Neural progenitor cell (in vitro differentiated cells): ENCODE results near the gene KCNQ1. TPM values are rescaled to one million over a fixed set of nuclear protein-coding genes. Genes with fewer than 3 reads are reported as not detected.
A peak's percentile ranks its signal among the peaks of the same experiment; 100 is the strongest.

Experiments
- DNase-seq: peaks from one replicate; pipeline ENCODE4 v3.0.0-alpha.2; 2016; ENCODE audit warnings: low spot score
- H2AFZ ChIP-seq: fragments of 200-600 bp; sonication (generic); replicated peaks from 2 replicates; pipeline ENCODE4 v1.6.1; 2016; ENCODE audit warnings: antibody characterized with exemption
- H3F3A ChIP-seq: fragments of 200-600 bp; sonication (generic); 2 replicates; pipeline ENCODE4 v1.6.1; 2016; ENCODE audit warnings: antibody characterized with exemption, low read depth
- H3K27ac ChIP-seq: fragments of 200-600 bp; sonication (generic); 2 replicates; pipeline ENCODE4 v1.5.1; 2016; ENCODE audit warnings: mild to moderate bottlenecking
- H3K27me3 ChIP-seq: fragments of 200-600 bp; sonication (generic); 2 replicates; pipeline ENCODE4 v1.6.1; 2016; ENCODE audit warnings: mild to moderate bottlenecking, moderate library complexity
- H3K36me3 ChIP-seq: fragments of 200-600 bp; sonication (generic); 2 replicates; pipeline ENCODE4 v1.5.1; 2016
- H3K4me1 ChIP-seq: fragments of 200-600 bp; sonication (generic); 2 replicates; pipeline ENCODE4 v1.6.1; 2016; ENCODE audit warnings: mixed run types
- H3K4me2 ChIP-seq: fragments of 200-600 bp; sonication (generic); 2 replicates; pipeline ENCODE4 v1.6.1; 2016
- H3K4me3 ChIP-seq: fragments of 200-600 bp; sonication (generic); 2 replicates; pipeline ENCODE4 v1.5.1; 2016
- H3K79me2 ChIP-seq: fragments of 200-600 bp; sonication (generic); 2 replicates; pipeline ENCODE4 v1.6.1; 2016; ENCODE audit warnings: low read depth
- H3K9ac ChIP-seq: fragments of 200-600 bp; sonication (generic); 2 replicates; pipeline ENCODE4 v1.6.1; 2016
- H3K9me3 ChIP-seq: fragments of 200-600 bp; sonication (generic); 2 replicates; pipeline ENCODE4 v1.5.1; 2016; ENCODE audit warnings: low read depth
- H4K20me1 ChIP-seq: fragments of 200-600 bp; sonication (generic); 2 replicates; pipeline ENCODE4 v1.6.1; 2016; ENCODE audit warnings: low read depth
- H3K27ac Mint-ChIP-seq: 3 replicates; pipeline ENCODE4 v1.8.0; 2021; ENCODE audit warnings: mixed read lengths
- H3K27me3 Mint-ChIP-seq: 2 replicates; pipeline ENCODE4 v1.8.0; 2022; ENCODE audit warnings: low read depth, mild to moderate bottlenecking, inconsistent platforms, moderate library complexity, mixed read lengths; ENCODE audit not compliant: insufficient read depth
- H3K36me3 Mint-ChIP-seq: 3 replicates; pipeline ENCODE4 v1.8.0; 2021; ENCODE audit warnings: mixed read lengths
- H3K4me1 Mint-ChIP-seq: 3 replicates; pipeline ENCODE4 v1.8.0; 2021; ENCODE audit warnings: mixed read lengths
- H3K4me3 Mint-ChIP-seq: 3 replicates; pipeline ENCODE4 v1.8.0; 2021; ENCODE audit warnings: mild to moderate bottlenecking, moderate library complexity, mixed read lengths
- H3K9me3 Mint-ChIP-seq: 3 replicates; pipeline ENCODE4 v1.8.0; 2020; ENCODE audit warnings: mixed read lengths
- CTCF ChIP-seq: fragments of 200-600 bp; sonication (generic); IDR thresholded peaks from 2 replicates; pipeline ENCODE4 v1.5.1; 2017; ENCODE audit warnings: antibody characterized with exemption, mild to moderate bottlenecking
- EZH2 ChIP-seq: fragments of 200-600 bp; sonication (generic); IDR thresholded peaks from 2 replicates; pipeline ENCODE4 v1.6.1; 2017; ENCODE audit warnings: antibody characterized with exemption, mild to moderate bottlenecking, moderate library complexity
- EZH2phosphoT487 ChIP-seq: fragments of 200-600 bp; sonication (generic); IDR thresholded peaks from 2 replicates; pipeline ENCODE4 v1.6.1; 2017; ENCODE audit warnings: antibody characterized with exemption
- total RNA-seq: library from RNA; depleted of rRNA; stranded (reverse); fragments of >200 nt; gene quantifications from 2 replicates; pipeline ENCODE4 v1.2.3, GENCODE V29; 2015; ENCODE audit warnings: low replicate concordance

KCNQ1 gene
- total RNA-seq, 1 donor from 2014 or later, result 0.11 TPM

DNA sequence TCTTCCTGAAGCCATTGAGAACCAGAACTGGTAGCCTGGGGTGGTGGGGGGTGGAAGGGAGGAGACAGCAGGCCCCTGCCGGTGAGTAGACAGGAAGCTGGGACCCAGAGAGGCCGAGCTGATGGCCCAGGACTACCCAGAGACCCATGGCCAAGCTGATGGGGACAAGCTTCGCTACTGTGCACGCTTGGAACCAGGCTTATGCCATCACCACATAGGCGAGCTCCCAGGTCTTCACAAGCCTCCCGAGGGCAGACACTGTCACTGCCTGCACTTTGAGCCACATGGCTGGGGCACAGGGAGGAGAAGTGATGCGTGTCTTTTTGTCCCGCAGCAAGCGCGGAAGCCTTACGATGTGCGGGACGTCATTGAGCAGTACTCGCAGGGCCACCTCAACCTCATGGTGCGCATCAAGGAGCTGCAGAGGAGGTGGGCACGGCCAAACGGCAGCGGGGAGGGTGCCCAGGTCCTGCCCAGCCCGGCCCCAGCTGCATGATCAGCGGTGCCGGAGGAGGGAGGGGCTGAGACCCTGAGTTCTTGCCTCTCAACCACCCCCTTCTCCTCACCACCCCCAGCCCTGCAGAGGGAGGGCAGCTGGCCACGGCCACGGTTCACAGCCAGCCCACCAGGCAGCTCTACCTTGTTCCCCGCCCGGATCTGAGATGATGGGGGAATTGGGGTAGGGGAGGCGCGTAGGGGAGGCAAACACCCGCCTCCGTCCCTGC, 331.0 kb downstream of the KCNQ1 start:
- no peak for DNase-seq
- Histone ChIP-seq H3K4me1 (peaks cover 4% of the 10 kb centered on the region), H4K20me1 (no peaks in the 10 kb centered on the region), H3K4me2 (no peak overlapping the region), H3F3A (no peaks in the 10 kb centered on the region), H3K4me3 (no peak overlapping the region), H2AFZ (no peak overlapping the region), H3K27ac (no peak overlapping the region), H3K36me3 (no peaks in the 10 kb centered on the region), H3K9ac (no peak overlapping the region), H3K79me2 (no peaks in the 10 kb centered on the region), H3K9me3 (no peaks in the 10 kb centered on the region), H3K27me3 (peaks cover 21% of the 10 kb centered on the region)
- Mint-ChIP-seq H3K4me1 (peaks cover 20% of the 10 kb centered on the region), H3K4me3 (no peak overlapping the region), H3K27ac (no peak overlapping the region), H3K9me3 (no peaks in the 10 kb centered on the region), H3K27me3 (peaks cover 6% of the 10 kb centered on the region), H3K36me3 (no peaks in the 10 kb centered on the region)
- TF ChIP-seq EZH2 (no peak), CTCF (no peak), EZH2phosphoT487 (no peak)

DNA sequence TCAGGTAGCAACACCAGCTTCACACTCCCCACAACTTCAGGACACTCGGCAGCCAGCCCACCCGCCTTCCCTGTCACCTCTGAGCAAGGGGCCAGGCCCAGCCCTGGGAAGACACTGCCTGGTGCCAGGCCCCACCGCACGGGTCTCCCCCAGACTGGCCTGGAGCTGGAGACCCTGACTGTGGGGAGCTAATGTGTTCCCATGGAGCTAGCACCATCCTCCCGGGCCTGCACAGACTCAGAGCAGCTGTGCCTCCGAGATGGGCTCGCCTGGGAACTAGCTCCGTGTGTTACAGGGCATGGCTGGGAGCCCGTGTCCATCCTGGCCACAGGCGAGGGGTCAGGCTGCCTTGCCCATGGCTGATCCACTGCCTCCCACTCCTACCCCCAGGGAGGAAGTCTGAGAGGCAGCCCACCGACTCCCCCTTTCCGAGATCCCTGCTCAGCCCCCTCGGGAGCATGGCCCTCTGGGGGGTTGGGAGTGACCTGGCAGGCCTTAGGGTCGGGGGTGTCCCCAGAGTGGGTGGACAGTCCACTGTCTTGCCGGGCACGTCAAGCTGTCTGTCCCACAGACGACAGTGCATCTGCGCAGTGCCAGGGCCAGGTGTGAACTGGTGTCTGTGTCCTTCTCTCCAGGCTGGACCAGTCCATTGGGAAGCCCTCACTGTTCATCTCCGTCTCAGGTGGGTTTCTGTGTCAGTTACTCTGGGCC, 331.7 kb downstream of the KCNQ1 start:
- no peak overlapping the region for H3K27ac ChIP-seq
- Mint-ChIP-seq H3K36me3 (no peaks in the 10 kb centered on the region), H3K9me3 (no peaks in the 10 kb centered on the region), H3K4me1 (peaks cover 21% of the 10 kb centered on the region), H3K4me3 (no peak overlapping the region), H3K27ac (peak overlapping the region; percentile 65), H3K27me3 (peaks cover 9% of the 10 kb centered on the region)
- no peak overlapping the region for H3K4me2 ChIP-seq
- peaks cover 15% of the 10 kb centered on the region for H3K27me3 ChIP-seq
- no peak overlapping the region for H3K9ac ChIP-seq
- no peaks in the 10 kb centered on the region for H3K79me2 ChIP-seq
- DNase-seq, result no peak
- H3K36me3 ChIP-seq, result no peaks in the 10 kb centered on the region
- no peaks in the 10 kb centered on the region for H4K20me1 ChIP-seq
- no peak overlapping the region for H3K4me3 ChIP-seq
- peaks cover 4% of the 10 kb centered on the region for H3K4me1 ChIP-seq
- H2AFZ ChIP-seq, result no peak overlapping the region
- H3K9me3 ChIP-seq, result no peaks in the 10 kb centered on the region
- H3F3A ChIP-seq, result no peaks in the 10 kb centered on the region
- TF ChIP-seq EZH2, result no peak

DNA sequence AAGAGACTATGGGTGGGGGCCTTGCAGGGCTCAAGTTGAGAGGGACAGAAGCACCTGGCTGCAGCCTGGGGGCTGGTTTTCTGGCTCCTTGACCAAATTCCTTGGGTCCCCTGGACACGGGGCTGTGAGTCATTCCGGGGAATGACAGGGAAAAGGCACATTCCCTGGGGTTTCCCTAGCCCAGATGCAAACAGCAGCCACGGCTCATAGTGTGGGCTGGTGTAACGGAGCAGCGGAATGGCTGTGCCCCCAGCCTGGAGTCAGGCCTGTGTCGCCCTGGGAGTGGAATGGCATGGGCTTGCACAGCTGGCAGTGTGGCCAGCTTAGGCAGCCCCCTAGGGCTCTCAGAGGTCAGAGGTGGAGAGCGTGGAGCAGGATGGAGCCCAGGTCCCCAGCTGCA, 332.6 kb downstream of the KCNQ1 start:
- Mint-ChIP-seq H3K9me3 (no peaks in the 10 kb centered on the region), H3K36me3 (no peaks in the 10 kb centered on the region), H3K27ac (no peak overlapping the region), H3K27me3 (peaks cover 9% of the 10 kb centered on the region), H3K4me1 (peaks cover 26% of the 10 kb centered on the region), H3K4me3 (no peak overlapping the region)
- Histone ChIP-seq H3K4me2 (no peak overlapping the region), H3K9me3 (no peaks in the 10 kb centered on the region), H3K9ac (no peak overlapping the region), H3K27ac (no peak overlapping the region), H3K36me3 (no peaks in the 10 kb centered on the region), H3K27me3 (peaks cover 12% of the 10 kb centered on the region), H2AFZ (no peak overlapping the region), H3F3A (no peaks in the 10 kb centered on the region), H3K79me2 (no peaks in the 10 kb centered on the region), H3K4me3 (no peak overlapping the region), H3K4me1 (peaks cover 4% of the 10 kb centered on the region), H4K20me1 (no peaks in the 10 kb centered on the region)
- TF ChIP-seq EZH2 (no peak), CTCF (no peak), EZH2phosphoT487 (no peak)
- DNase-seq, result no peak
